Memory B cell (primary cell): ENCODE data around the gene HNRNPA2B1.
"Not testable (repeated sequence)": the region's sequence is repeated elsewhere in the genome, so short reads cannot be mapped to it uniquely, and the experiment has no call there.

Experiments
- ATAC-seq: fragments of 150-1000 bp; cut with Tn5 transposase; 2 replicates; pipeline ENCODE4 v1.10.0; 2021; ENCODE audit warnings: low read depth, mild to moderate bottlenecking, moderate library complexity
- DNase-seq, 2 donors: peaks; one replicate each; pipeline ENCODE4 v3.0.0; 2022; ENCODE audit warnings: low spot score in 2 of 2
- H3K27ac Mint-ChIP-seq: one replicate; pipeline ENCODE4 v1.8.0; 2022; ENCODE audit warnings: mild to moderate bottlenecking, moderate library complexity, mixed read lengths
- H3K27me3 Mint-ChIP-seq: one replicate; pipeline ENCODE4 v1.8.0; 2022; ENCODE audit warnings: mixed read lengths
- H3K36me3 Mint-ChIP-seq: one replicate; pipeline ENCODE4 v1.8.0; 2022; ENCODE audit warnings: mild to moderate bottlenecking, mixed read lengths
- H3K4me1 Mint-ChIP-seq: one replicate; pipeline ENCODE4 v1.8.0; 2022; ENCODE audit warnings: mixed read lengths
- H3K4me3 Mint-ChIP-seq: one replicate; pipeline ENCODE4 v1.8.0; 2022; ENCODE audit warnings: mild to moderate bottlenecking, moderate library complexity, mixed read lengths
- H3K9me3 Mint-ChIP-seq: one replicate; pipeline ENCODE4 v1.8.0; 2022; ENCODE audit warnings: mixed read lengths

HNRNPA2B1 gene

DNA sequence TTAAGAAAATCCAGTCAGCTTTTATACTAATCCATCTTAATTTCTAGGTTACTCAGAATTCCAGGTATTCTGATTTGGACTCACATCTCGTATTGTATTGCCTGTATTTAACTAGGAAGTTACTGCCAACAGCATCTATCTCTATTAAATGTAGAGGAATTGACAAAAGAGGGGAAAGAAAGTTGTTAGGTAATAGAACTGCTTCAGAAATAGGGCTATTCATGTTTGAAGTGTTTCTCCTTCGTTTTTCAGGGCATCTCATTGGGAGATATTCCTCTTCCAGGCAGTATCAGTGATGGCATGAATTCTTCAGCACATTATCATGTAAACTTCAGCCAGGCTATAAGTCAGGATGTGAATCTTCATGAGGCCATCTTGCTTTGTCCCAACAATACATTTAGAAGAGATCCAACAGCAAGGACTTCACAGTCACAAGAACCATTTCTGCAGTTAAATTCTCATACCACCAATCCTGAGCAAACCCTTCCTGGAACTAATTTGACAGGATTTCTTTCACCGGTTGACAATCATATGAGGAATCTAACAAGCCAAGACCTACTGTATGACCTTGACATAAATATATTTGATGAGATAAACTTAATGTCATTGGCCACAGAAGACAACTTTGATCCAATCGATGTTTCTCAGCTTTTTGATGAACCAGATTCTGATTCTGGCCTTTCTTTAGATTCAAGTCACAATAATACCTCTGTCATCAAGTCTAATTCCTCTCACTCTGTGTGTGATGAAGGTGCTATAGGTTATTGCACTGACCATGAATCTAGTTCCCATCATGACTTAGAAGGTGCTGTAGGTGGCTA, 16.1 kb downstream of the HNRNPA2B1 start:
- H3K4me1 Mint-ChIP-seq = peaks cover 45% of the 10 kb centered on the region
- DNase-seq, H3K36me3 Mint-ChIP-seq, H3K4me3 Mint-ChIP-seq, ATAC-seq, H3K27me3 Mint-ChIP-seq, H3K9me3 Mint-ChIP-seq: not testable (repeated sequence)
- peak overlapping the region; percentile 85 for H3K27ac Mint-ChIP-seq

DNA sequence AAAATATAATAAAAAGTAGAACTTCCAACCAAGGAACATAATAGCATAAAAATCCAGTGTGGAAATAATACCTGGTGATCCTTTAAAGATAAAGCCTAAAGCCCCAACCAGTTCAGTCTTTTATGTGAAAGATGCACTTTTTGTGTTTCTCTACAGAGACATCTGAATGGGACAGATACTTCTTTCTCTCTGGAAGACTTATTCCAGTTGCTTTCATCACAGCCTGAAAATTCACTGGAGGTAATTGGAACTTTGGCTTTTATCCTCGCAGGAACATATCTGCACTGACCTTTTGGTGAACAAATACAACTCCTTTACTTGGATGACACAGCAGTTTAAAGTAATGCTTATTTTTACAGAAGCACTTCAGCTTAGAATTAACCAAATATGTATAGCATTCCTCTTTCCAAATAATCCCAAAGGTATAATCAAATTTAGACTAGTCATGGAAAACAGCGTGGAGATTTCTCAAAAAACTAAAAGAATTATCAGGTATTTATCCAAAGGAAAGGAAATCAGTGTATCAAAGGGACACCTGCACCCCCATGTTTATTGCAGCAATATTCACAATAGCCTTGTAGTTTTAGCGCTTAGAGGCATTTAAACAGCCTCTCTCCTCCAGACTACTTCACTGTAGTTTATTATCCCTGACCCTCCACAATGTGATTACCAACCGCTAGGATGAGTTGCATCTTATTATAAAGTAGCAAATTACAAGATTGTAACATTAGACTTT, 16.8 kb downstream of the HNRNPA2B1 start:
- ATAC-seq (no peak), DNase-seq (no peak)
- no peaks in the 10 kb centered on the region for H3K9me3 Mint-ChIP-seq
- H3K27me3 Mint-ChIP-seq = no peaks in the 10 kb centered on the region
- H3K4me1 Mint-ChIP-seq = peaks cover 40% of the 10 kb centered on the region
- peak overlapping the region; percentile 85 for H3K27ac Mint-ChIP-seq
- peaks cover 3% of the 10 kb centered on the region for H3K36me3 Mint-ChIP-seq
- H3K4me3 Mint-ChIP-seq = no peak overlapping the region

DNA sequence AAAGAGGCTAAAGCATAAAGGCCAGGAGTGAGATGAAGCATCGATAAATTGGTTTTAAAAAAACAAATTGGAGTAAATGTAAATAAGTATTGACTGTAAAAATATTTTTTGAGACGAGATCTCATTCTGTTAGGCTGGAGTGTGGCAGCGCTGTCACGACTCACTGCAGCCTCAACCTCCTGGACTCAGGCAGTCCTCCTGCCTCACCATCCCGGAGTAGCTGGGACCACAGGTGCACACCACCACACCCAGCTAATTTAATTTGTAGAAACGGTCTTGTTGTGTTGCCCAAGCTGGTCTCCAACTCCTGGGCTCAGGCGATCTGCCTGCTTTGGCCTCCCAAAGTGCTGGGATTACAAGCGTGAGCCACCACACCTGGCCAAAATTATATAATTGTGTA, 17.8 kb downstream of the HNRNPA2B1 start:
- Mint-ChIP-seq H3K9me3 (no peaks in the 10 kb centered on the region), H3K4me3 (no peak overlapping the region), H3K36me3 (peaks cover 3% of the 10 kb centered on the region), H3K4me1 (peaks cover 35% of the 10 kb centered on the region), H3K27ac (no peak overlapping the region), H3K27me3 (no peaks in the 10 kb centered on the region)
- DNase-seq = no peak
- no peak for ATAC-seq

DNA sequence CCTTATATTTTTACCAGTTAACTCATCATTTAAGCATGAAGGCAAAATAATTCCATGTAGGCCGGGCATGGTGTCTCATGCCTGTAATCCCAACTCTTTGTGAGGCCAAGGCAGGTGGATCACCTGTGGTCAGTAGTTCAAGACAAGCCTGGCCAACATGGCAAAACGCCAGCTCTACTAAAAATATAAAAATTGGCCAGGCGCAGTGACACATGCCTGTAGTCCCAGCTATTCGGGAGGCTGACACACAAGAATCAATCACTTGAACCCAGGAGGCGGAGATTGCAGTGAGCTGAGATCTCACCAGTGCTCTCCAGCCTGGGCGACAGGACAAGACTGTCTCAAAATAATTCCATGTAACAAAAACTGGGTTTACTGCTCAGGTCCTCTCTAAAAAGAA, 18.3 kb downstream of the HNRNPA2B1 start:
- DNase-seq (no peak), ATAC-seq (no peak)
- Mint-ChIP-seq H3K27ac (no peak overlapping the region), H3K4me3 (no peak overlapping the region), H3K27me3 (no peaks in the 10 kb centered on the region), H3K9me3 (no peaks in the 10 kb centered on the region), H3K4me1 (peaks cover 33% of the 10 kb centered on the region), H3K36me3 (peaks cover 3% of the 10 kb centered on the region)

DNA sequence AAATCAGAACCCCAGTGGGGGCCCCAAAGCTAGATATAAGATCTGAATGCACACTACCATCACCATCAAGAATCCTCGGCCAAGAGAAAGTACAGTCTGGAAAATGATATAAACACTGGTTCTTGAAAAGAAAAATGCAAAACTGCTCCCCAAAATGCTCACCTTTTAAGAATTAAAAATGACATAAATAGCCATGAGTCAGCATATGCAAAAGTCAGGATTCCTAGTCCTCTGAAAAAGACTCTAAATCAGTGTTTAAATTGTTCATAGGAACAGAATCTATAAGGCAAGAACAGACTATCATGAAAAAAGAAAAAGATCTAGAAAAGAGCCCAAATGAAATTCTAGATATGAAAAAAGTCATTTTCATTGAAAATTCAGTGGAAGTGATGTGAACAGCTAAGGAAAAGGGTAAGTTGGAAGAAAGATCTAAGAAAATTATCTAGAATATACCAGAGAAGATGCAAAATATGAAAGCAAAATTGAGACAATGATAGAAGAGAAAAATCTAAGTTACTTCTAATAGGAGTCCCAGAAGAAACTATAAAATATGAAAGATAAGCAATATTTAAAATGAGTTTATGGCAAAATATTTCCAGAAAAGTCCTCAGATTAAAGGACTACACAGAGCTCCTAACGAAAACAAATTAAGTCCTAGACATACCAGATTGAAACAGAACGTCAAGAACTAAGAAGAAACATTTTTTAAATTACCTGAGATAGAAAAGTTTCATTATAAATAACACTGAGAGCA, 18.9 kb downstream of the HNRNPA2B1 start:
- peaks cover 31% of the 10 kb centered on the region for H3K4me1 Mint-ChIP-seq
- H3K4me3 Mint-ChIP-seq = no peak overlapping the region
- DNase-seq (no peak), ATAC-seq (no peak)
- no peaks in the 10 kb centered on the region for H3K27me3 Mint-ChIP-seq
- H3K36me3 Mint-ChIP-seq = peaks cover 3% of the 10 kb centered on the region
- H3K27ac Mint-ChIP-seq = peak overlapping the region; percentile 3
- H3K9me3 Mint-ChIP-seq = no peaks in the 10 kb centered on the region

DNA sequence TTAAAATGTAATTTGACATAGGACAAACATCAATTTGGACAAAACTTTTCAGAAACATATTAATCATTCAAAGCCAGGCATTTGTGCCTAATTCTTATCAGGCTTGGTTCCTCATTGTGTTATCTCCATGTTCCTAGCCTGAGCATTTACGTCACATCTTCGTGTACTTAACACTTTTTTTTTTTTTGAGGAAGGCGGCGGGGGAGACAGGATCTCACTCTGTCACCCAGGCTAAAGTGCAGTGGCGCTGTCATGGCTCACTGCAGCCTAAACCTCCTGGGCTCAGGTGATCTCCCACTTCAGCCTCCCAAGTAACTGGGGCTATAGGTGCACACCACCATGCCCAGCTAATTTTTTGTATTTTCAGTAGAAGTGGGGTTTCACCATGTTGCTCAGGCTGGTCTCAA, 19.8 kb downstream of the HNRNPA2B1 start:
- H3K36me3 Mint-ChIP-seq = no peaks in the 10 kb centered on the region
- DNase-seq (no peak), ATAC-seq (no peak)
- H3K9me3 Mint-ChIP-seq = no peaks in the 10 kb centered on the region
- H3K27me3 Mint-ChIP-seq = no peaks in the 10 kb centered on the region
- H3K4me1 Mint-ChIP-seq = peaks cover 26% of the 10 kb centered on the region
- H3K27ac Mint-ChIP-seq = no peak overlapping the region
- no peak overlapping the region for H3K4me3 Mint-ChIP-seq

DNA sequence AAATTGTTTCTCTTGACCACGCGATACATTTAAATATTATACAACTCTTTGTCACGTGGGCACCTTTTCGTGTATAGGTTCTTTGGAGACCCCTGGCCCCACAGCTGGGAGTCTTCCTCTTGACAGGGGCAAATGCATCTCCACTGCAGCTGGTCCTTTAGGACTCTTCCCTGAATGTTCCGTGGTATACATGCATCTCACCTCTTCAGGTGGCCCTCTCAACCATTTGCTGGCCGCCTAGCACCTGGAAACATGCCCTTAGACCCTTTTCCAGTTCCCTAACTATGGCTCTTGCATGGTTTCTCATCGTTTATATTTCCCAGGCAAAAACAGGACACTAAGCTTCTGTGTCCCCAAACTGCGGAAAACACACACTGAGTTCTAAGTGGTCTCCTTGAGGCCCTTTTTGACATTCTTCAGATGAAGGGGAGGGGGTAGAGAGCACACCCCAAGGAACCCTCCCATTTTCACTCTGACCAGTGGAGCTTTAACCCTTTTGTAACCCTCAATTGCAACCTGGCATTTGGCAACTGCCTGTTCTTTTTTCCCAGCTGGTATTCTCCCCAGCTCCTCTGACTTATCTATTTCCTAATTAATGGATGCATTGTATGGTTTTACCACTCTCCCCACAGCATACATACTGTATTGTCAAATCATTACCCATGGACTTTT, 20.6 kb downstream of the HNRNPA2B1 start:
- DNase-seq = no peak
- H3K4me1 Mint-ChIP-seq = peaks cover 17% of the 10 kb centered on the region
- no peaks in the 10 kb centered on the region for H3K36me3 Mint-ChIP-seq
- no peak for ATAC-seq
- H3K9me3 Mint-ChIP-seq = no peaks in the 10 kb centered on the region
- H3K27ac Mint-ChIP-seq = no peak overlapping the region
- no peaks in the 10 kb centered on the region for H3K27me3 Mint-ChIP-seq
- no peak overlapping the region for H3K4me3 Mint-ChIP-seq

DNA sequence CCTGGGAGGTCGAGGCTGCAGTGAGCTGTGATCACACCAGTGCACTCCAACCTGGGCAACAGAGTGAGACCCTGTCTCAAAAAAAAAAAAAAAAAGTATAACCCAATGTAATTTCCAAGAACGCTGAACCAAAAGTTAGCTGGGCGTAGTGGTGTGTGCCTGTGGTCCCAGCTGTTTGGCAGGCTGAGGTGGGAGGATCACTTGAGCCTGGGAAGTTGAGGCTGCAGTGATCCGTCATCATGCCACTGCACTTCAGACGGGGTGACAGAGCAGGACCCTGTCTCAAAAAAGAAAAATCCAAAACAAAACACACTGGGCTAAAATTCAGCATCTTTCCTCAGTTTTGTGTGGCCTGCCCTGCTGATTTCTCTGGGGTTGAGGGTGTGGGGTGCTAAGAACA, 21.1 kb downstream of the HNRNPA2B1 start:
- DNase-seq = no peak
- Mint-ChIP-seq H3K9me3 (no peaks in the 10 kb centered on the region), H3K27me3 (no peaks in the 10 kb centered on the region), H3K27ac (no peak overlapping the region), H3K4me1 (peaks cover 12% of the 10 kb centered on the region), H3K36me3 (no peaks in the 10 kb centered on the region), H3K4me3 (no peak overlapping the region)
- ATAC-seq = no peak

DNA sequence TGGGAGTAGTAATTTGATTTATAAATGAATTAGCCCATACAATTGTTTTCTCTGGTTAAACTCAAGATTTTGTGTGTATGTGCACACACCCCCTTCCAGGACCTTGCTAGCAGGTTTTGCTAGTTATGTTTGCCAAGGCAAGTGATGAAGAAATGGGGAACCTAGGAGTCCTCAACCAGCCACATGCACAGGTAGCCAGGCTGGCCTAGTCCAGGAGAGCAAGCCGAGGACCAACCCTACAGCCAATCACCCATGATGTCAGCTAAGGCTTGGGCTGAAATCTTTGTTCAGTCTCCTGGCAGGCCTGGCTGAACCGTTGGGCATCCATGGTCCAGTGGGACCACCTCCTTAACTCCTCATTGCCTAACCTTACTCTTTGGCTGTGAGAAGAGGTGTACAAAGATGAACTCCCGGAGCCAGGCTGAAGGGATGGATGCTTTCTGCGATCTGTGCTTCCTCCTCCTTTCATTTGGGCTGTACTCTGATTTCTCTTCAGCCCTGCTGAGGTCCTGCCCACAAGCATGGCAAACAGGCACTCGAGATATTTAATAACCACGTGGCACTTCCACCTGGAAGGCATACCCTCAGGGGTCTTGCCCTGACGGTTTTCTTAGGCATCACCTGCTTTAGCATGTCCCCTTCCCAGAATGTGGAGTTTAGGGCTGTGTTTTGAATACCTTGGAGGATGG, 22.1 kb downstream of the HNRNPA2B1 start:
- Mint-ChIP-seq H3K27ac (no peak overlapping the region), H3K9me3 (no peaks in the 10 kb centered on the region), H3K4me1 (peaks cover 9% of the 10 kb centered on the region), H3K4me3 (no peak overlapping the region), H3K27me3 (no peaks in the 10 kb centered on the region), H3K36me3 (peaks cover 6% of the 10 kb centered on the region)
- DNase-seq (no peak), ATAC-seq (no peak)

DNA sequence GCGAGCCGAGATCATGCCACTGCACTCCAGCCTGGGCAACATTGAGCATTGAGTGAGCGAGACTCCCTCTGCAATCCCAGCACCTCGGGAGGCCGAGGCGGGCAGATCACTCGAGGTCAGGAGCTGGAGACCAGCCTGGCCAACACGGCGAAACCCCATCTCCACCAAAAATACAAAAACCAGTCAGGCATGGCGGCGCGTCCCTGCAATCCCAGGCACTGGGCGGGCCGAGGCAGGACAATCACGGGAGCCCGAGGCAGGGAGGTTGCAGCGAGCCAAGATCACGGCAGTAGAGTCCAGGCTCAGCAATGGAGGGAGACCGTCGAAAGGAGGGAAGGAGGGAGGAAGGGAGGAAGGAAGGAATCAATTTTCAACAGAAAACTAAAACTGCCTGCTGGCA, 23.3 kb downstream of the HNRNPA2B1 start:
- not testable (repeated sequence) for H3K27me3 Mint-ChIP-seq, DNase-seq, H3K27ac Mint-ChIP-seq, H3K4me3 Mint-ChIP-seq, ATAC-seq, H3K4me1 Mint-ChIP-seq, H3K36me3 Mint-ChIP-seq, H3K9me3 Mint-ChIP-seq

DNA sequence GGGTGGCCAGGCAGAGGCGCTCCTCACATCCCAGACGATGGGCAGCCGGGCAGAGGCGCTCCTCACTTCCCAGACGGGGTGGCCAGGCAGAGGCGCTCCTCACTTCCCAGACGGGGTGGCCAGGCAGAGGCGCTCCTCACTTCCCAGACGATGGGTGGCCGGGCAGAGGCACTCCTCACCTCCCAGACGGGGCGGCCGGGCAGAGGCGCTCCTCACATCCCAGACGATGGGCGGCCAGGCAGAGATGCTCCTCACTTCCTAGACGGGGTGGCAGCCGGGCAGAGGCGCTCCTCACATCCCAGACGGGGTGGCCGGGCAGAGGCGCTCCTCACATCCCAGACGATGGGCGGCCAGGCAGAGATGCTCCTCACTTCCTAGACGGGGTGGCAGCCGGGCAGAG, 23.9 kb downstream of the HNRNPA2B1 start:
- not testable (repeated sequence) for H3K4me3 Mint-ChIP-seq, ATAC-seq, H3K4me1 Mint-ChIP-seq, H3K27ac Mint-ChIP-seq, H3K27me3 Mint-ChIP-seq, DNase-seq, H3K9me3 Mint-ChIP-seq, H3K36me3 Mint-ChIP-seq

DNA sequence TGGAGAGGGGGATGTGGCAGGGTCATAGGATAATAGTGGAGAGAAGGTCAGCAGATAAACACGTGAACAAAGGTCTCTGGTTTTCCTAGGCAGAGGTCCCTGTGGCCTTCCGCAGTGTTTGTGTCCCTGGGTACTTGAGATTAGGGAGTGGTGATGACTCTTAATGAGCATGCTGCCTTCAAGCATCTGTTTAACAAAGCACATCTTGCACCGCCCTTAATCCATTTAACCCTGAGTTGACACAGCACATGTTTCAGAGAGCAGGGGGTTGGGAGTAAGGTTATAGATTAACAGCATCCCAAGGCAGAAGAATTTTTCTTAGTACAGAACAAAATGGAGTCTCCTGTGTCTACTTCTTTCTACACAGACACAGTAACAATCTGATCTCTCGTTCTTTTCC, 24.6 kb downstream of the HNRNPA2B1 start:
- not testable (repeated sequence) for ATAC-seq, H3K9me3 Mint-ChIP-seq, H3K4me1 Mint-ChIP-seq, DNase-seq, H3K27ac Mint-ChIP-seq, H3K27me3 Mint-ChIP-seq, H3K4me3 Mint-ChIP-seq
- peaks cover 12% of the 10 kb centered on the region for H3K36me3 Mint-ChIP-seq

DNA sequence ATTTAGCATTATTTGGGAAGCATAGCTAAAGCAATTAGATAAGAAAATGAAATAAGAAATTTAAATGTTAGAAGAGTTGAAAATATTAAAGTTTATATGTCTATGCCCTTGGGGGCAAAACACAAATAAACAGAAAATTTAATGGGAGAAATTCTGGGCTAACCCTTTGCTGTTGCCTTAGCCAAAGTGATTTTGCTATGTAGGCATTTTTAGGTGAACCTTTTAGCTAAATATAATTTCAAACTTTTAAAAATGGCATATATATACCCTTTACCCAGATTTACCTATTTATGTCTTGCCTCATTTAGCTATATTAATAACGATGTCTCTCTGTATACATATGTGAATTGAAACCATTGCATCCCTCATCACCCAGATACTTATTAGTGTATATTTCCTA, 28.5 kb downstream of the HNRNPA2B1 start:
- DNase-seq (no peak), ATAC-seq (no peak)
- Mint-ChIP-seq H3K4me1 (peaks cover 4% of the 10 kb centered on the region), H3K27ac (no peak overlapping the region), H3K9me3 (no peaks in the 10 kb centered on the region), H3K36me3 (peaks cover 13% of the 10 kb centered on the region), H3K27me3 (no peaks in the 10 kb centered on the region), H3K4me3 (no peak overlapping the region)
